Esophagus squamous epithelium (tissue), 4 donors: Measurements from ENCODE around the gene WRAP53.

Experiments used
- POLR2A ChIP-seq, 4 donors: fragments of 450-650 bp; IDR thresholded peaks; one replicate each; pipeline ENCODE4 v1.6.1; 2017; ENCODE audit warnings: antibody characterized with exemption in 4 of 4, mild to moderate bottlenecking in 4 of 4, moderate library complexity in 3 of 4
- TF ChIP-seq, protein P1 (sequence below), 6 experiments: fragments of 450-650 bp in 4 of 6; fragments of 200-600 bp in 2 of 6; sonication (generic) in 2 of 6; IDR thresholded peaks; one replicate each; pipeline ENCODE4 v1.5.1; 2016 to 2019; ENCODE audit warnings: antibody characterized with exemption in 6 of 6, mild to moderate bottlenecking in 4 of 6, moderate library complexity in 4 of 6

- TF ChIP-seq, protein P1, sequence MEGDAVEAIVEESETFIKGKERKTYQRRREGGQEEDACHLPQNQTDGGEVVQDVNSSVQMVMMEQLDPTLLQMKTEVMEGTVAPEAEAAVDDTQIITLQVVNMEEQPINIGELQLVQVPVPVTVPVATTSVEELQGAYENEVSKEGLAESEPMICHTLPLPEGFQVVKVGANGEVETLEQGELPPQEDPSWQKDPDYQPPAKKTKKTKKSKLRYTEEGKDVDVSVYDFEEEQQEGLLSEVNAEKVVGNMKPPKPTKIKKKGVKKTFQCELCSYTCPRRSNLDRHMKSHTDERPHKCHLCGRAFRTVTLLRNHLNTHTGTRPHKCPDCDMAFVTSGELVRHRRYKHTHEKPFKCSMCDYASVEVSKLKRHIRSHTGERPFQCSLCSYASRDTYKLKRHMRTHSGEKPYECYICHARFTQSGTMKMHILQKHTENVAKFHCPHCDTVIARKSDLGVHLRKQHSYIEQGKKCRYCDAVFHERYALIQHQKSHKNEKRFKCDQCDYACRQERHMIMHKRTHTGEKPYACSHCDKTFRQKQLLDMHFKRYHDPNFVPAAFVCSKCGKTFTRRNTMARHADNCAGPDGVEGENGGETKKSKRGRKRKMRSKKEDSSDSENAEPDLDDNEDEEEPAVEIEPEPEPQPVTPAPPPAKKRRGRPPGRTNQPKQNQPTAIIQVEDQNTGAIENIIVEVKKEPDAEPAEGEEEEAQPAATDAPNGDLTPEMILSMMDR (IDR thresholded peaks at IDR 0.05), result no peak
- no peak for TF ChIP-seq POLR2A (IDR thresholded peaks at IDR 0.05)
Observed at GRCh38 chr17:7701681-7702080, 13.4 kb downstream of the WRAP53 start.
